ENCODE results near the gene ACO1. TPM values are rescaled to one million over a fixed set of nuclear protein-coding genes. Genes with fewer than 3 reads are reported as not detected.

ACO1 gene
- total RNA-seq, 4 donors from 2014 or later = 9.7 to 23.7 (median 15.5) TPM

DNA sequence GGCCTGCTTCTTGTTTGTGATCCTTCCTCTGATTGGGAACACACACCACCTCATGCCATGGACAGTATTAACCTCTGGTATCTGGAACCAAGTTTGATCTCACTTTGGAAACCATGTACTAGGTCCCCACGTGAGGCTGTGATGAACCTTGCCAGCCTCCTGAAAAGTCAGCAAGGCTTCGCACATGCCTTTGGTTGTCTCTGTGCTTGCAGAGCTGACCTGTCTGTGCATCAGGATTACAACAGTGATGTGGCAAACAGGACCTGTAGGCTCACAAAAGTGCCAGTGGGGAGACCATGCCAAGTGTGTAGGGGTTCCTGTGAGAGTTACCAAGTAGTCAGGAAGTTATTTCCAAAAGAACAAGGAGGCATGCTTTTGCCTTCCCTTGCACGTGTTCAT is 1.4 kb downstream of the ACO1 start:
- DNase-seq (ENCODE audit: low spot score in 2 of 2) = no peak
- intact Hi-C loops (cut with DNase I; ENCODE audit: low total_unique reads) = no loop called here
- no peak for TF ChIP-seq CTCF (IDR thresholded peaks at IDR 0.05)
- no peak for TF ChIP-seq POLR2A (IDR thresholded peaks at IDR 0.05)
- WGBS, 2 donors = 83 to 84% methylated on average over 3 of the region's 3 CpGs
- no peak overlapping the region for H3K4me3 ChIP-seq (ENCODE audit: low read depth, poor library complexity, severe bottlenecking)

GRCh38 chr9:32387256-32387655 is 2.8 kb downstream of the ACO1 start:
- WGBS, 2 donors = 55 to 74% methylated on average over 1 of the region's 1 CpG
- intact Hi-C loops (cut with DNase I; ENCODE audit: low total_unique reads) = no loop called here
- no peak for TF ChIP-seq POLR2A (IDR thresholded peaks at IDR 0.05)
- TF ChIP-seq CTCF (IDR thresholded peaks at IDR 0.05) = no peak
- no peak overlapping the region for H3K4me3 ChIP-seq (ENCODE audit: low read depth, poor library complexity, severe bottlenecking)
- DNase-seq (ENCODE audit: low spot score in 2 of 2) = no peak

- intact Hi-C loops (cut with DNase I; ENCODE audit: low total_unique reads) = no loop called here
- WGBS, 2 donors = 90% methylated on average over 6 of the region's 6 CpGs
- DNase-seq (ENCODE audit: low spot score in 2 of 2) = no peak
- H3K4me3 ChIP-seq (ENCODE audit: low read depth, poor library complexity, severe bottlenecking) = no peak overlapping the region
- TF ChIP-seq POLR2A (IDR thresholded peaks at IDR 0.05) (no peak), CTCF (IDR thresholded peaks at IDR 0.05) (no peak)
These were observed 4.9 kb downstream of the ACO1 start for GRCh38 chr9:32389365-32389764.

- no peak overlapping the region for H3K4me3 ChIP-seq (ENCODE audit: low read depth, poor library complexity, severe bottlenecking)
- WGBS, 2 donors = 95 to 98% methylated on average over 2 of the region's 2 CpGs
- DNase-seq (ENCODE audit: low spot score in 2 of 2) = no peak
- intact Hi-C loops (cut with DNase I; ENCODE audit: low total_unique reads) = no loop called here
- no peak for TF ChIP-seq CTCF (IDR thresholded peaks at IDR 0.05)
- no peak for TF ChIP-seq POLR2A (IDR thresholded peaks at IDR 0.05)
These were observed 9.5 kb downstream of the ACO1 start for GRCh38 chr9:32393911-32394310.

GRCh38 chr9:32394381-32395049 is 10.1 kb downstream of the ACO1 start:
- DNase-seq (ENCODE audit: low spot score in 2 of 2) = no peak
- H3K4me3 ChIP-seq (ENCODE audit: low read depth, poor library complexity, severe bottlenecking) = no peak overlapping the region
- 84 to 91% methylated on average over 6 of the region's 6 CpGs for WGBS, 2 donors
- intact Hi-C loops (cut with DNase I; ENCODE audit: low total_unique reads) = no loop called here
- TF ChIP-seq POLR2A (IDR thresholded peaks at IDR 0.05) (no peak), CTCF (IDR thresholded peaks at IDR 0.05) (no peak)
